GM19099 (cell line): Measurements from ENCODE around the gene TGM3.

Experiments
- POLR2A ChIP-seq: IDR thresholded peaks from 3 replicates; pipeline ENCODE4 v1.6.1; 2011; ENCODE audit warnings: low read depth; ENCODE audit not compliant: insufficient read length; ENCODE audit errors: extremely low read depth

Gene TGM3

GRCh38 chr20:2363187-2363586 is 67.4 kb downstream of the TGM3 start:
- no peak for TF ChIP-seq POLR2A

DNA sequence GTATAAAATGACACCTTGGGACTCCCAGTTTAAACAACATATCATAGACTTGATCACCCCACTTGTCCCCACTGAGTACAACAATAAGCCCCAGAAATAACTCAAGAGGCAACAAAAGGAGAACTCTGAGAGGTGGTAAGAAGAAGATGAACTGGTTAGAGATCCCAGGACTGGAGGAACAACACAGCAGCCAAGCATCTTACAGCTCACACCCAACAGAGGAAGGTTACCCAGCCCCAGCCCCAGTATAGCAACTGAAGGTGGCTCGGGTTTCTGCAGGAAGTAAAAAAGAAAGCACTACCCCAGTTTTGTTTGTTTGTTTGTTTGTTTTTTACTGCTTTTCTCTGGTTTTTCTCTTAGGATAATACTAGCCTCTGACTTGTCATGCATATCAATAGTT is 67.8 kb downstream of the TGM3 start:
- no peak for TF ChIP-seq POLR2A

GRCh38 chr20:2364044-2364443 is 68.2 kb downstream of the TGM3 start:
- no peak for TF ChIP-seq POLR2A

DNA sequence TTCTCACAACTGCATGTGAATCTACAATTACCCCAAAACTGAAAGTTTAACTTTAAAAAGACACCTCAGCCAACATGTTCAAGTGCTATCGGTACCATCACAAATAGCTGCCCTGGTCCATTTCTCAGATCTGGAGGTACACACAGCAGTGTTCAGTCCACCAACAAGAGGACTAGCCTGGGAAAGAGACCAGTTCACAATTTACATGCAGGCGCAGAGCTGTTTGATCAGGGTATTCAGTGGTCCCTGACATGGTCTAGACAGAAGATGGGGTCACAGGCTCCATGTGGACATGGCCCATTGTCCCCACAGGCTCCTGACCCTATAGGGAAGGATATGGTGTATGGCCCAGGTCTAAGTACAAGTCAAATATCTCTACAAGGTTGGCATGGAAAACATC is 69.3 kb downstream of the TGM3 start:
- TF ChIP-seq POLR2A: no peak

DNA sequence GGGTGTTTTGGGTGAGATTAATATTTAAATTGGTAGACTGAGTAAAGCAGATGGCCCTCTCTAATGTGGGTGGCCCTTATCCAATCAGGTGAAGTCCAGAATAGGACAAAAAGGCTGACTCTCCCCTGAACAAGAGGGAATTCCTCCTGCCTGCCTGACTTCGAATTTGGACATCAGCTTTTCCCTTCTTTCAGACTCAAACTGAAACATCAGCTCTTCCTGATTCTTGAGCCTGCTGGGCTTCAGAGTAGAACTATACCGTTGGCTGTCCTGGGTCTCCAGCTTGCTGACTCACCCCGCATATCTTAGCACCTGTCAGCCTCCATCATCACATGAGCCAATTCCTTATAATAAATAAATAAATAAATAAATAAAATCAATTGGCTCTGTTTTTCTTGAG is 69.9 kb downstream of the TGM3 start:
- no peak for TF ChIP-seq POLR2A

DNA sequence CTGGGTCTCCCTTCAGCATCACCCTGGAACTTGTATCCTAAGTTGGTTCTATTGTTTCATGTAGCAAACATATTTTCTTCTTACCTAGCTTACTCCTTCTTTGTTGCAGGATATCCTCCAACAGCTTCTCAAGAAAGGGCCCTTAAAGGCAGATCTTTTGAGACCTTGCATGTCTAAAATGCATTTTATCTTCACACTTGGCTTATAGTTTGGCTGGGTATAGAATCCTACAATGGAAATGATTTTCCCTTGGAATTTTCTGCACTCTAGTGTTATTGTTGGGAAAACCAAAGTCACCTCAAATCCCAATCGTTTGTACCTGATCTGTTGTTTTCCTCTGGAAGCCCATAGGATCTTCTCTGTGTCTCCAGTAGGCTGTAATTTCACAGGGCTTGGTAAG is 72.8 kb downstream of the TGM3 start:
- no peak for TF ChIP-seq POLR2A

DNA sequence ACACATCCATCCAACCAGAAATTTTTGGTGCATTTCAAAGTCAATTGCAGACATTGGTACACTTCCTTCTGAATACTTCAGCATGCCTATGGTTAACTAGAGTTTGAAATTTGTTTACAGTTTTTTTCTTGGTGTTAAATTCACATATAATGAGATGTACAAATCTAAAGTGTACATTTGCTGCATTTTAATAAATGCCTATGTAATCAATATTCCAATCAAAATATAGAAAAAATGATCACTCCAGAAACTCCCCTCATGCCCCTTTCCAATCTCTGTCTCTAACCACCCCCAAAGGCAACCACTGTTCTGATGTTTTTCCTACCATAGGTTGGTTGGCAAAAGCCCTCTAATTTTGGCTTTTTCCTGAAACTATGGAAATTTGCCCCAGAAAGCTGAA is 77.3 kb downstream of the TGM3 start:
- no peak for TF ChIP-seq POLR2A

DNA sequence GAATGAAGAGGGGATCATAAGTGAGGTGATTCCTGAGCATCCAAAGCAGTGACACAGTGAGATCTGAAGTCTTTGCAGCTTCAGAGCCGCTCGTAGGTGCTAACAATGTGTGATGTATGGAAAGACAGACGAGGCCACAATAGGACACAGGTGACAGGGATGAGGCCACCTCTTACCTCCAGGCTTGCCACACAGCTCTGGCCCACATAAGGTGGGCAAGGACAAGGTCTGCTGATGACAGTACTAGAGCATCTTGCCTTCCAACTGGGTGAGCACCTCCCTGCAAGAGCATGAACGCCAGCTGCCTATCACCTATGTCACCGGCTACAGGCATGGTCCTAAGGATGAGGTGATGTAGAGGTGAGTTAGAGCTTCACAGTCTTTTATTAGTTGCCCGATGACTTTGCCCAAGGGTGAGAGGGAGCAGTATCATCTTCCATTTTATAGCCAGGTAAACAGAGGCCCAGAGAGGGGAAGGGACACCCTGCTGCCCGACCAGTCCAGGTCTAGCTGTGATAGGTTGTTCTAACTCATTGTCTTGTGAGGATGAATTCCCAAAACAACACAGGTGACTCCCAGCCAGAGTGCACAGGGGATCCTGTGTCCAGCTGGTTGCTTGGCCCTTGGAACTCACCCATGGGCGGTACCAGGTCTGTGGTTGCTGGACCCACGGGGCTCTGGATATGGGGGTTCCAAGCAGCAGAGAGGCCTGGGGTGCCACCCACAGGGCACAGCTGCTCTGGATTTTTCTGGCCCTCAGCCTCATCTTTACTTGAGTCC is 78.7 kb downstream of the TGM3 start:
- TF ChIP-seq POLR2A: no peak

DNA sequence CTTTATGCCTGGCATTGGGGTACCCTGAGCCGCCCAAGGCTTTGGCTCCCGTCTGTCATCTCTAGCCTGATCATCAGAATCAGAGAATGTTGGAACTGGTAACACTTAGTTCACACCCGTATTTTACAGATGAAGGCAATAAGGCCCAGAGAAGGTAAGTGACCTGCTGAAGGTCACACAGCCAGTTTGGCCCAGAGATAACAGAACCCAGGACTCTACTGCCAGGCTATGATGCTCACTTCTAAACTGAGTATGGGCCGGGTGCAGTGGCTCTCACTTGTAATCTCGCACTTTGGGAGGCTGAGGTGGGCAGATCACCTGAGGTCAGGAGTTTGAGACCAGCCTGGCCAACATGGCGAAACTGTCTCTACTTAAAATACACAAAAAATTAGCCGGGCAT is 83.1 kb downstream of the TGM3 start:
- TF ChIP-seq POLR2A: no peak

DNA sequence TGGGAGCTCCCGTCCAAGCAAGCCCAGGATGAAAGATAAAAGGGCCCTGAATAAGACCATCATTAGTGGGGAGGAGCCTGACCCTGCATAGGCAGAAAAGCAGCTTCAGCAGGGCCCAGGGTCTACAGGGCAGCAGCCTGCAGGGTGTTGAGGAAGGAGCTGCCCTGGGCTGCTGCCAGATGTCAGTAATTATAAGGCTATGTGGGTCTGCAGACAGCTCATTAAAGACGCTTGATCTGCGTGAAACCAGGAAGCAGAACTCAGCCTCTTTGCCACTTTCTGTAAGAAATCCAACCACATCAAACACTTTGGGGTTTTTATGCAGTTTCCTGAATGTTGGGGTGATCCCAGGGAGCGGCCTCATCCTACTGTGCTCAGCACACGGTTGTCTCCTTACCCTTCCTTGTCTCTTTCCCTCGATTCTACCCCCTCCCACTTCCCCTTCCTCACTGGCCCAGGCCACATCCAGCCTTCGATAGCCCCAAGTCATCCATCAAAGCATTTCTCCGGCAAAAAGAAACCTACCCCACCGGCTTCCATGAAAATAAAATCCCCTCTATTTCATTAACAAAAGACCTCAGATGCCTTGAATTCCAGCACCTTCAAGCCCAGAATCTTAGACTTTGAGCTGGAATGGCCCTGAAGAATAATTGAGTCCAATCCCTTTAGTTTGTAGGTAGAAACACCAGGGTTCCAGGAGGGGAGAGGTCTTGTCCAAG is 83.9 kb downstream of the TGM3 start:
- TF ChIP-seq POLR2A: no peak

GRCh38 chr20:2380601-2381000 is 84.8 kb downstream of the TGM3 start, which contains the start of gene TGM6:
TGM6 (plus strand) TSS chr20:2380901; CDS start chr20:2380969, 68 bp downstream.
- no peak for TF ChIP-seq POLR2A

DNA sequence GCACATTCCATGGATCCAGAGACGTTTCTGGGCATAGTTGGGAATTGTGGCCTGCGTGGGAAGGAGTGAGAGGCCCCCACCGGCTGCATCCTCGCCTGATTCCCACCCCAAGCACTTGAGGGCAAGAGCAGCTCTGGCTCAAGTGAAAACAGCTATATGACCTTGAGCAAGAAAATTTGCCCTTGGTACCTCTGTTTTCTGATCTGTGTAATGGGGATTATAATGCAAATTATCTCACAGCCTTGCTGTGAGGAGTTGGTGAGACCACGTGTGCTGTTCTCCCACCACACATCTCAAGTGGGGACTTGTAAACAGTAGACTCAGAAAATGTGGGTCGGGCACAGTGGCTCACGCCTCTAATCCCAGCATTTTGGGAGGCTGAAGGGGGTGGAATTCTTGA is 85.5 kb downstream of the TGM3 start:
- TF ChIP-seq POLR2A: no peak

GRCh38 chr20:2382833-2383232 is 87.0 kb downstream of the TGM3 start:
- no peak for TF ChIP-seq POLR2A

DNA sequence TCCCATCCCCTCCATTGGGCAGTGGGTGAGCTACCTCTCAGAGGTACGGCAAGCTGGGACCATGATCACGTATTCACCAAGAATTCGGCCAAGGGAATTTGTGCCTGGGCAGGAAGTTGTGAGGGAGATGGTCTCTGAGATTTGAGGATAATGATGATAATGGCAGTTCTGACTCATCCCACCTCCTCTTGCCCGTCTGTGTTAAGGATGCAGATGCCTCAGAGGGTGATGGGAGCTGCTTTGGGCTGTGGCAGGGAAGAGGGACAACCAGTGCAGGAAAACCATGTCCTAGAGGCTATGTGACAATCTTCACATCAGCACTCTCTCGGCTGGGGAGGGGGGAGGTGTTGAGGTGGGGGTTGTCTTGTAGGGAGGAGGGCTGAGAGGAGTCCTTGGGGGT is 89.2 kb downstream of the TGM3 start:
- no peak for TF ChIP-seq POLR2A

GRCh38 chr20:2385496-2385895 is 89.7 kb downstream of the TGM3 start:
- no peak for TF ChIP-seq POLR2A

- no peak for TF ChIP-seq POLR2A
These were observed 90.8 kb downstream of the TGM3 start for GRCh38 chr20:2386516-2387179.
